ENCODE results near the gene CMIP.

DNA sequence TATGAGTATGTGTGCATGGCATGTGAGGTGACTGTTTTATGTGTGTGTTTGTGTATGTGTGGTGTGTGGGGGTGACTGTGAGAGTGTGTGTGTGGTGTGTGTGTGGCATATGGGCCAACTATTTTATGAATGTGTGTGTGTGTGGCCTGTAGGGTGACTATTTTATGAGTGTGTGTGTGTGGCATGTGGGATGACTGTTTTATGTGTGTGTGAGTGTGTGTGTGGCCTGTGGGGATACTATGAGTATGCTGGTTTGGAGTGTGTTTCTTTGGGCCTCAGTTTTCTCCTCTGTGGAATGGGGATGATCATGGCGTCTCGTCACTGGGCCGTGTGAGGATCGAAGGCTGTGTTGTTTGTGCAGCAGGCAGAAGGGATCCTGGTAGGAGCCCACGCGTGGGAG lies 182.4 kb downstream of the CMIP start:
- no peak for TF ChIP-seq EP300 (IDR thresholded peaks at IDR 0.05; ENCODE audit: borderline replicate concordance in 1 of 2, control insufficient read depth in 1 of 2, low read depth in 2 of 2, low read length in 2 of 2)
- no peak for TF ChIP-seq NR2F1 (conservative IDR thresholded peaks at IDR 0.05)
- no peak for TF ChIP-seq WRNIP1 (IDR thresholded peaks at IDR 0.05; ENCODE audit: borderline replicate concordance, low read depth, low read length)
- TF ChIP-seq, protein P1, sequence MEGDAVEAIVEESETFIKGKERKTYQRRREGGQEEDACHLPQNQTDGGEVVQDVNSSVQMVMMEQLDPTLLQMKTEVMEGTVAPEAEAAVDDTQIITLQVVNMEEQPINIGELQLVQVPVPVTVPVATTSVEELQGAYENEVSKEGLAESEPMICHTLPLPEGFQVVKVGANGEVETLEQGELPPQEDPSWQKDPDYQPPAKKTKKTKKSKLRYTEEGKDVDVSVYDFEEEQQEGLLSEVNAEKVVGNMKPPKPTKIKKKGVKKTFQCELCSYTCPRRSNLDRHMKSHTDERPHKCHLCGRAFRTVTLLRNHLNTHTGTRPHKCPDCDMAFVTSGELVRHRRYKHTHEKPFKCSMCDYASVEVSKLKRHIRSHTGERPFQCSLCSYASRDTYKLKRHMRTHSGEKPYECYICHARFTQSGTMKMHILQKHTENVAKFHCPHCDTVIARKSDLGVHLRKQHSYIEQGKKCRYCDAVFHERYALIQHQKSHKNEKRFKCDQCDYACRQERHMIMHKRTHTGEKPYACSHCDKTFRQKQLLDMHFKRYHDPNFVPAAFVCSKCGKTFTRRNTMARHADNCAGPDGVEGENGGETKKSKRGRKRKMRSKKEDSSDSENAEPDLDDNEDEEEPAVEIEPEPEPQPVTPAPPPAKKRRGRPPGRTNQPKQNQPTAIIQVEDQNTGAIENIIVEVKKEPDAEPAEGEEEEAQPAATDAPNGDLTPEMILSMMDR (IDR thresholded peaks at IDR 0.05 in 2 of 3, conservative IDR thresholded peaks at IDR 0.05 in 1 of 3; ENCODE audit: control insufficient read depth in 2 of 3, extremely low read depth in 1 of 3, insufficient read depth in 1 of 3, low read depth in 3 of 3, low read length in 3 of 3), result no peak
- no peak for TF ChIP-seq POLR2AphosphoS2 (IDR thresholded peaks at IDR 0.05; ENCODE audit: low read depth, low read length)
- TF ChIP-seq, protein P2, sequence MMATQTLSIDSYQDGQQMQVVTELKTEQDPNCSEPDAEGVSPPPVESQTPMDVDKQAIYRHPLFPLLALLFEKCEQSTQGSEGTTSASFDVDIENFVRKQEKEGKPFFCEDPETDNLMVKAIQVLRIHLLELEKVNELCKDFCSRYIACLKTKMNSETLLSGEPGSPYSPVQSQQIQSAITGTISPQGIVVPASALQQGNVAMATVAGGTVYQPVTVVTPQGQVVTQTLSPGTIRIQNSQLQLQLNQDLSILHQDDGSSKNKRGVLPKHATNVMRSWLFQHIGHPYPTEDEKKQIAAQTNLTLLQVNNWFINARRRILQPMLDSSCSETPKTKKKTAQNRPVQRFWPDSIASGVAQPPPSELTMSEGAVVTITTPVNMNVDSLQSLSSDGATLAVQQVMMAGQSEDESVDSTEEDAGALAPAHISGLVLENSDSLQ (IDR thresholded peaks at IDR 0.05), result no peak
- TF ChIP-seq POLR2A (IDR thresholded peaks at IDR 0.05; ENCODE audit: low read depth, low read length), result no peak
- TF ChIP-seq POLR2AphosphoS5 (IDR thresholded peaks at IDR 0.05; ENCODE audit: low read length), result no peak
- TF ChIP-seq RUNX3 (IDR thresholded peaks at IDR 0.05; ENCODE audit: low read length), result no peak
- no peak for TF ChIP-seq CBFB (IDR thresholded peaks at IDR 0.05; ENCODE audit: low read depth)
- TF ChIP-seq NBN (IDR thresholded peaks at IDR 0.05), result no peak
- no peak for TF ChIP-seq TAF1 (IDR thresholded peaks at IDR 0.05; ENCODE audit: borderline replicate concordance, low read depth, low read length)

All from GM12878 (cell line).